ENCODE measurements around the gene CCDC192.

GRCh38 chr5:127961006-127961762 lies 258.0 kb downstream of the CCDC192 start:
- TF ChIP-seq CTCF (conservative IDR thresholded peaks at IDR 0.05; ENCODE audit: low read length) (no peak), EZH2phosphoT487 (IDR thresholded peaks at IDR 0.05; ENCODE audit: borderline replicate concordance) (no peak)

Measured in Loucy (cell line).